H54 (cell line): Measurements from ENCODE around the gene RGS3.

Source experiments
- DNase-seq: peaks from one replicate; pipeline ENCODE4 v3.0.0; 2011; ENCODE audit warnings: low spot score, mixed read lengths; ENCODE audit not compliant: insufficient read length
- FAIRE-seq: peaks from 3 replicates; lab custom pipeline; 2011; peaks lifted over from hg19 to GRCh38; lab: Jason Lieb, UNC
- POLR2A ChIP-seq: IDR thresholded peaks from 2 replicates; pipeline ENCODE4 v1.6.1; 2011; ENCODE audit warnings: low read depth, mild to moderate bottlenecking, low read length

The RGS3 gene

GRCh38 chr9:113621309-113621791, 157.8 kb downstream of the RGS3 start:
- no peak for DNase-seq
- FAIRE-seq, result peak; percentile 92
- TF ChIP-seq POLR2A, result no peak

GRCh38 chr9:113621980-113622379, 158.5 kb downstream of the RGS3 start:
- TF ChIP-seq POLR2A, result no peak
- no peak for DNase-seq
- FAIRE-seq, result no peak

- DNase-seq, result peak; percentile 79
- peak; percentile 94 for FAIRE-seq
- TF ChIP-seq POLR2A, result no peak
Observed at GRCh38 chr9:113622600-113623400, 159.3 kb downstream of the RGS3 start.

GRCh38 chr9:113623851-113624485, 160.4 kb downstream of the RGS3 start:
- FAIRE-seq (no peak), DNase-seq (no peak)
- TF ChIP-seq POLR2A, result no peak

- FAIRE-seq, result peak; percentile 81
- no peak for TF ChIP-seq POLR2A
- DNase-seq, result peak; percentile 61
Observed at GRCh38 chr9:113624721-113625120, 161.2 kb downstream of the RGS3 start.

GRCh38 chr9:113625486-113625885, 162.0 kb downstream of the RGS3 start:
- DNase-seq (no peak), FAIRE-seq (no peak)
- no peak for TF ChIP-seq POLR2A

GRCh38 chr9:113626735-113627495, 163.4 kb downstream of the RGS3 start:
- no peak for FAIRE-seq
- no peak for TF ChIP-seq POLR2A
- no peak for DNase-seq

GRCh38 chr9:113628621-113629020, 165.1 kb downstream of the RGS3 start:
- FAIRE-seq, result no peak

GRCh38 chr9:113630386-113631136, 167.0 kb downstream of the RGS3 start:
- no peak for TF ChIP-seq POLR2A
- DNase-seq, result no peak
- FAIRE-seq, result no peak

More at GRCh38 chr9:113628621-113629020, 165.1 kb downstream of the RGS3 start:
- no peak for TF ChIP-seq POLR2A
- no peak for DNase-seq

- no peak for FAIRE-seq
- no peak for DNase-seq
- no peak for TF ChIP-seq POLR2A
Observed at GRCh38 chr9:113631137-113631765, 167.7 kb downstream of the RGS3 start.

GRCh38 chr9:113631871-113632665, 168.5 kb downstream of the RGS3 start:
- DNase-seq, result no peak
- no peak for FAIRE-seq
- TF ChIP-seq POLR2A, result no peak

- no peak for FAIRE-seq
- TF ChIP-seq POLR2A, result no peak
- DNase-seq, result no peak
Observed at GRCh38 chr9:113632776-113633590, 169.5 kb downstream of the RGS3 start.
